HepG2 (cell line): ENCODE data around the gene IL1RAP. TPM values are rescaled to one million over a fixed set of nuclear protein-coding genes. Genes with fewer than 3 reads are reported as not detected.

Experiments
- ATAC-seq: fragments of 200-7000 bp; cut with Tn5 transposase; 3 replicates; pipeline ENCODE4 v1.9.1; 2020; ENCODE audit warnings: mild to moderate bottlenecking, moderate library complexity
- BruUV-seq: library from RNA; stranded (reverse); fragments of 400-500 nt; replicated peaks from 2 replicates; lab custom pipeline; 2021; lab: Mats Ljungman, UMichigan
- CTCF ChIA-PET: fragments of 300-600 bp; formaldehyde crosslinking; extraction: SDS; loops from one replicate; lab custom pipeline; 2021; ENCODE audit warnings: low total read pairs, inconsistent platforms, low intra/inter-chr PET ratio; lab: Yijun Ruan, JAX
- POLR2A ChIA-PET: fragments of 350-600 bp; sonication (Branson Sonifier 250); formaldehyde crosslinking; loops from one replicate; lab custom pipeline; 2020; ENCODE audit warnings: antibody characterized with exemption, inconsistent platforms; lab: Yijun Ruan, JAX
- DNase-seq: peaks from one replicate; pipeline ENCODE4 v3.0.0-alpha.2; 2015; ENCODE audit warnings: low spot score
- FAIRE-seq: peaks from 3 replicates; lab custom pipeline; 2011; peaks lifted over from hg19 to GRCh38; lab: Jason Lieb, UNC
- H2AFZ ChIP-seq: one replicate; pipeline ENCODE4 v1.6.1; 2011; ENCODE audit warnings: low read length, inconsistent platforms
- H3K27ac ChIP-seq: fragments of 300-600 bp; 3 replicates; pipeline ENCODE4 v1.8.0; 2011; ENCODE audit warnings: mixed run types, mild to moderate bottlenecking, mixed read lengths, low read length, inconsistent platforms; ENCODE audit not compliant: insufficient read depth; ENCODE audit errors: extremely low read length
- H3K27me3 ChIP-seq, 2 experiments: fragments of 200-600 bp in 1 of 2; 2 replicates in 1 of 2; 3 replicates in 1 of 2; pipeline versions ENCODE4 v1.6.0 to v1.8.0; 2011; ENCODE audit warnings: low read length in 2 of 2, mild to moderate bottlenecking in 2 of 2, moderate library complexity in 2 of 2, inconsistent platforms in 1 of 2; ENCODE audit not compliant: insufficient read depth in 2 of 2, control insufficient read depth in 1 of 2
- H3K36me3 ChIP-seq, 2 experiments: fragments of 200-600 bp in 1 of 2; replicated peaks in 1 of 2; 2 replicates in 1 of 2; 3 replicates in 1 of 2; pipeline versions ENCODE4 v1.5.1 to v1.8.0; 2011; ENCODE audit warnings: low read length in 2 of 2, inconsistent platforms in 1 of 2; ENCODE audit not compliant: insufficient read depth in 2 of 2, control insufficient read depth in 1 of 2
- H3K4me1 ChIP-seq: 2 replicates; pipeline ENCODE4 v1.5.1; 2012; ENCODE audit warnings: low read length, inconsistent platforms; ENCODE audit not compliant: insufficient read depth
- H3K4me2 ChIP-seq: 2 replicates; pipeline ENCODE4 v1.6.0; 2011; ENCODE audit warnings: low read depth, low read length, inconsistent platforms
- H3K4me3 ChIP-seq, 3 experiments: fragments of 200-600 bp in 1 of 3; sonication (generic), shearing (Covaris generic) in 1 of 3; replicated peaks in 1 of 3; 2 replicates each; pipeline ENCODE4 v1.5.1; 2011 to 2016; ENCODE audit warnings: low read length in 3 of 3, inconsistent platforms in 2 of 3, low read depth in 2 of 3, mild to moderate bottlenecking in 2 of 3, control low read depth in 1 of 3, mixed read lengths in 1 of 3; ENCODE audit not compliant: insufficient read depth in 1 of 3
- H3K79me2 ChIP-seq: one replicate; pipeline ENCODE4 v1.6.1; 2011; ENCODE audit warnings: low read length, inconsistent platforms; ENCODE audit not compliant: insufficient read depth
- H3K9ac ChIP-seq: 2 replicates; pipeline ENCODE4 v1.6.0; 2011; ENCODE audit warnings: mild to moderate bottlenecking, low read depth, low read length, inconsistent platforms; ENCODE audit not compliant: insufficient read depth
- H3K9me3 ChIP-seq: 2 replicates; pipeline ENCODE4 v1.5.1; 2012; ENCODE audit warnings: mild to moderate bottlenecking, low read length
- H4K20me1 ChIP-seq: 2 replicates; pipeline ENCODE4 v1.6.0; 2011; ENCODE audit warnings: inconsistent platforms, mild to moderate bottlenecking, low read length, moderate library complexity; ENCODE audit not compliant: insufficient read depth
- CSRNP2 ChIP-seq: sonication (generic); formaldehyde crosslinking; conservative IDR thresholded peaks from 2 replicates; pipeline ENCODE4 v1.8.0; 2022; ENCODE audit warnings: low read depth, missing genetic modification reagents
- GLI4 ChIP-seq: sonication (generic); formaldehyde crosslinking; IDR thresholded peaks from 2 replicates; pipeline ENCODE4 v1.5.1; 2020; ENCODE audit warnings: missing genetic modification reagents, mild to moderate bottlenecking, moderate library complexity, borderline replicate concordance
- SMAD1 ChIP-seq: sonication (generic); formaldehyde crosslinking; IDR thresholded peaks from 2 replicates; pipeline ENCODE4 v1.4.0; 2020; ENCODE audit warnings: missing genetic modification reagents, low read depth, mild to moderate bottlenecking, borderline replicate concordance
- UBTF ChIP-seq: sonication (generic); formaldehyde crosslinking; IDR thresholded peaks from 2 replicates; pipeline ENCODE4 v1.4.0; 2020; ENCODE audit warnings: mild to moderate bottlenecking, missing genetic modification reagents
- ZBTB3 ChIP-seq: sonication (generic); formaldehyde crosslinking; IDR thresholded peaks from 2 replicates; pipeline ENCODE4 v1.4.0; 2020; ENCODE audit warnings: low read depth, mild to moderate bottlenecking, moderate library complexity, missing genetic modification reagents, borderline replicate concordance
- ZFP90 ChIP-seq: sonication (generic); formaldehyde crosslinking; IDR thresholded peaks from 2 replicates; pipeline ENCODE4 v1.8.0; 2022; ENCODE audit warnings: missing genetic modification reagents, mild to moderate bottlenecking, inconsistent platforms, borderline replicate concordance
- ZFP91 ChIP-seq: sonication (generic); formaldehyde crosslinking; IDR thresholded peaks from 2 replicates; pipeline ENCODE4 v1.9.0; 2022; ENCODE audit warnings: missing genetic modification reagents, mild to moderate bottlenecking, borderline replicate concordance
- ZFYVE20 ChIP-seq: sonication (generic); formaldehyde crosslinking; IDR thresholded peaks from 2 replicates; pipeline ENCODE4 v1.8.0; 2023; ENCODE audit warnings: low read depth, mild to moderate bottlenecking, moderate library complexity, missing genetic modification reagents, borderline replicate concordance
- ZNF274 ChIP-seq: sonication (generic); formaldehyde crosslinking; IDR thresholded peaks from 2 replicates; pipeline ENCODE4 v1.5.1; 2020; ENCODE audit warnings: mild to moderate bottlenecking, missing genetic modification reagents
- ZNF850 ChIP-seq: sonication (generic); formaldehyde crosslinking; conservative IDR thresholded peaks from 2 replicates; pipeline ENCODE4 v1.9.0; 2021; ENCODE audit warnings: mild to moderate bottlenecking, missing genetic modification reagents
- ZNF883 ChIP-seq: sonication (generic); formaldehyde crosslinking; IDR thresholded peaks from 2 replicates; pipeline ENCODE4 v1.5.1; 2020; ENCODE audit warnings: mild to moderate bottlenecking, missing genetic modification reagents; ENCODE audit errors: not compliant biosample characterization
- WGBS: methylation state at CpG from one replicate; pipeline ENCODE4 v1.1.6; 2017; ENCODE audit warnings: low lambda C conversion rate; 5-methylcytosine and 5-hydroxymethylcytosine counted together
- in situ Hi-C: cut with HindIII; loops from 2 replicates; pipeline ENCODE4 v1.10.0; 2017; ENCODE audit warnings: low pct_unique_long_range_greater_than_20kb; ENCODE audit not compliant: extremely low pct_ligation_motif_present
- intact Hi-C: fragments of 100-400 bp; cut with micrococcal nuclease; formaldehyde crosslinking; loops from one replicate; pipeline ENCODE4 v1.10.0; 2022; ENCODE audit not compliant: unreplicated experiment
- polyA plus RNA-seq, 8 experiments: library from polyadenylated mRNA; depleted of rRNA in 3 of 8; stranded (reverse) in 7 of 8; unstranded in 1 of 8; fragments of >200 nt; fragmentation: Illumina TruSeq in 4 of 8; extraction: Trizol in 4 of 8; gene quantifications; 2 replicates each; pipeline versions ENCODE4 v1.2.1 to v1.2.3, GENCODE V29; 2011 to 2016; ENCODE audit warnings: low read depth in 4 of 8, missing spikeins in 1 of 8, mixed read lengths in 1 of 8; ENCODE audit not compliant: insufficient read depth in 1 of 8
- total RNA-seq, 5 experiments: library from RNA; depleted of rRNA; stranded (reverse); fragments of >200 nt; fragmentation: Illumina TruSeq; extraction: Trizol; gene quantifications; 2 replicates each; pipeline ENCODE4 v1.2.3, GENCODE V29; 2016; ENCODE audit warnings: low read depth in 1 of 5

The IL1RAP gene
- total and polyA plus RNA-seq, 2 of the 13 experiments (the other 11 are each of a cell fraction or from before 2014, with no cell fraction given) = 18.3 to 54.9 TPM

- POLR2A ChIA-PET = no interaction called here
- no TSS peak for BruUV-seq
- no peak for ATAC-seq
Observed at GRCh38 chr3:190694335-190695001, 180.6 kb downstream of the IL1RAP start.

GRCh38 chr3:190695225-190695624, 181.3 kb downstream of the IL1RAP start:
- in situ Hi-C loops = loop anchor here (10.0 to 25.0 kb wide), 2 partner anchors 180 to 733 kb away; partner anchors contain the start of gene IL1RAP
- H3K36me3 ChIP-seq = no peaks in the 10 kb centered on the region
- TF ChIP-seq SMAD1 (CRISPR knock-in tag) = no peak
- no peak for TF ChIP-seq ZNF274 (CRISPR knock-in tag)
- TF ChIP-seq CSRNP2 (CRISPR knock-in tag) = no peak
- no peak for TF ChIP-seq ZFP91 (CRISPR knock-in tag)
- TF ChIP-seq UBTF (CRISPR knock-in tag) = no peak
- TF ChIP-seq ZNF850 (CRISPR knock-in tag) = no peak
- no peak for TF ChIP-seq ZFYVE20 (CRISPR knock-in tag)
- TF ChIP-seq ZNF883 = no peak

More at GRCh38 chr3:190694335-190695001, 180.6 kb downstream of the IL1RAP start:
- H3K79me2 ChIP-seq = no peaks in the 10 kb centered on the region
- no peak overlapping the region for H3K4me3 ChIP-seq
- H2AFZ ChIP-seq = no peak overlapping the region
- DNase-seq (no peak), FAIRE-seq (no peak)
- TF ChIP-seq ZBTB3 (CRISPR knock-in tag) (no peak), GLI4 (CRISPR knock-in tag) (no peak), ZFP90 (CRISPR knock-in tag) (no peak)
- no peaks in the 10 kb centered on the region for H4K20me1 ChIP-seq
- 72% methylated on average over 3 of the region's 3 CpGs for WGBS
- peaks cover 21% of the 10 kb centered on the region for H3K4me1 ChIP-seq
- no peak overlapping the region for H3K27ac ChIP-seq
- intact Hi-C loops = loop anchor here (5.0 kb wide), 2 partner anchors 252 to 372 kb away; partner anchors contain the start of gene CLDN1
- in situ Hi-C loops = loop anchor here (10.0 to 25.0 kb wide), 2 partner anchors 180 to 732 kb away; partner anchors contain the start of gene IL1RAP
- no peaks in the 10 kb centered on the region; a peak in 1 of 5 replicates for H3K27me3 ChIP-seq
- H3K9ac ChIP-seq = no peak overlapping the region
- no peak overlapping the region for H3K4me2 ChIP-seq
- H3K9me3 ChIP-seq = no peaks in the 10 kb centered on the region
- H3K36me3 ChIP-seq = no peaks in the 10 kb centered on the region
- CTCF ChIA-PET = no interaction called here

More at GRCh38 chr3:190695225-190695624, 181.3 kb downstream of the IL1RAP start:
- ATAC-seq = no peak
- Histone ChIP-seq H3K4me1 (peaks cover 21% of the 10 kb centered on the region), H3K4me2 (no peak overlapping the region), H3K27ac (no peak overlapping the region), H3K4me3 (no peak overlapping the region), H3K79me2 (no peaks in the 10 kb centered on the region), H3K9me3 (no peaks in the 10 kb centered on the region), H3K9ac (no peak overlapping the region), H3K27me3 (no peaks in the 10 kb centered on the region; a peak in 1 of 5 replicates), H4K20me1 (no peaks in the 10 kb centered on the region), H2AFZ (no peak overlapping the region)
- intact Hi-C loops = loop anchor here (5.0 kb wide), 2 partner anchors 253 to 373 kb away; partner anchors contain the start of gene CLDN1
- FAIRE-seq = no peak
- DNase-seq = no peak
- no TSS peak for BruUV-seq
- ChIA-PET POLR2A (no interaction called here), CTCF (no interaction called here)
- 79% methylated on average over 1 of the region's 1 CpG for WGBS
